ENCODE data around the gene PPARG.
A peak's percentile ranks its signal among the peaks of the same experiment; 100 is the strongest.
"Not testable (repeated sequence)": the region's sequence is repeated elsewhere in the genome, so short reads cannot be mapped to it uniquely, and the experiment has no call there.

The PPARG gene

GRCh38 chr3:12279591-12280326 lies 9.1 kb upstream of the PPARG start:
- no peak for DNase-seq

DNA sequence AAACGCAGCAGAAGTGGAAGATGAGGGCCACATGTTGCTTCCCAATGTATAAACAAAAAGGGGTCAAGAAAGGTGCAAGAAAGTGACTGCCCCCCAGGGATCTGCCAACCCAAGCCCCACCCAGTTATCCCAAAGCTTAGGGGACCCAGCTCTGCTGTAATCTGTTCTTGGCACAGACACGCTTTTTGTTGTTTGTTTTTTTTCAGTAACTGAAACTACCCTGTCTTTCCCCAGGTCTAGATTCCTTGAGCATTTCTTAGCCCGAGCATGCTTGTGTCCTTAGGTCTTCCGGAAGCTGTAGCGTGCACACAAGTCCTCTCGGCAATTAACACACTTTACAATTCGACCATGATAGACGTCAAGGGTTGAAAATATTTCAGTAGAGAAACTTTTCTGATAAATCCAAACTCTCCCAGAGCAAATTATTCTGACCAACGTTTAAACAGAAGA lies 8.5 kb upstream of the PPARG start:
- DNase-seq, result no peak

GRCh38 chr3:12284591-12284990 lies 4.3 kb upstream of the PPARG start:
- DNase-seq, result no peak

GRCh38 chr3:12285003-12285555 lies 3.8 kb upstream of the PPARG start:
- DNase-seq, result no peak

DNA sequence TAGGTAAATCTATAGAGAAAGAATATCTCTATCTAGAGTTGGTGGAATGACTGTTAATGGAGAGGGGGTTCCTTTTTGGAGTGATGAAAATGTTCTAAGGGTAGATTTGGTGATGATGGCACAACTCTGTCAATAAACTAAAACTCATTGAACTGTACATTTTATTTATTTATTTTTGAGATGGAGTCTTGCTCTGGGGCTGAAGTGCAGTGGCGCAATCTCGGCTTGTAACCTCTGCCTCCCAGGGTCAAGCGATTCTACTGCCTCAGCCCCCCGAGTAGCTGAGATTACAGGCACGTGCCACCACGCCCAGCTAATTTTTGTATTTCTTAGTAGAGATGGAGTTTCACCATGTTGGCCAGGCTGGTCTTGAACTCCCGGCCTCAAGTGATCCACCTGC lies 3.1 kb upstream of the PPARG start:
- DNase-seq, result not testable (repeated sequence)

DNA sequence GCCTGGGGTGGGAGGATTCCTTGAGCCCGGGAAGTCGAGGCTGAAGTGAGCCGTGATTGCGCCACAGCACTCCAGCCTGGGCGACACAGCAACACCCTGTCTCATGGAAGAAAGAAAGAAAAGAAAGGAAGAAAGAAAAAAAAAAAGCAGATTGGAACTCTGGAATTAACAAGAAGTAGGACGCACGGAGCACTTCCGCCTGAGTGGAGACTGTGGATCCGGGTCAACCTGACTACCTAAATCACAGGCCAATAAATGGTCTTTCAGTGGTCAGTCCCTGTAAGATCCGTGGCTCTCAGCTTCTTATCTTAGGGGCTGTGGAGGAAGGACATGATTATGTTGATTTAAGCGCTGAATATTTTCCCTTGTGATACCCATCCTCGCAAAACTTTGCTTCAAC lies 2.4 kb upstream of the PPARG start:
- no peak for DNase-seq

GRCh38 chr3:12286927-12287726 lies 1.7 kb upstream of the PPARG start:
- peak in 1 of 2 experiments; percentile 19 for DNase-seq

GRCh38 chr3:12287727-12288181 lies 1.1 kb upstream of the PPARG start:
- peak; percentile 14 to 15 for DNase-seq

GRCh38 chr3:12289524-12289923 lies 654 bp downstream of the PPARG start:
- DNase-seq, result no peak

GRCh38 chr3:12292770-12293169 lies 3.9 kb downstream of the PPARG start:
- DNase-seq, result no peak

DNA sequence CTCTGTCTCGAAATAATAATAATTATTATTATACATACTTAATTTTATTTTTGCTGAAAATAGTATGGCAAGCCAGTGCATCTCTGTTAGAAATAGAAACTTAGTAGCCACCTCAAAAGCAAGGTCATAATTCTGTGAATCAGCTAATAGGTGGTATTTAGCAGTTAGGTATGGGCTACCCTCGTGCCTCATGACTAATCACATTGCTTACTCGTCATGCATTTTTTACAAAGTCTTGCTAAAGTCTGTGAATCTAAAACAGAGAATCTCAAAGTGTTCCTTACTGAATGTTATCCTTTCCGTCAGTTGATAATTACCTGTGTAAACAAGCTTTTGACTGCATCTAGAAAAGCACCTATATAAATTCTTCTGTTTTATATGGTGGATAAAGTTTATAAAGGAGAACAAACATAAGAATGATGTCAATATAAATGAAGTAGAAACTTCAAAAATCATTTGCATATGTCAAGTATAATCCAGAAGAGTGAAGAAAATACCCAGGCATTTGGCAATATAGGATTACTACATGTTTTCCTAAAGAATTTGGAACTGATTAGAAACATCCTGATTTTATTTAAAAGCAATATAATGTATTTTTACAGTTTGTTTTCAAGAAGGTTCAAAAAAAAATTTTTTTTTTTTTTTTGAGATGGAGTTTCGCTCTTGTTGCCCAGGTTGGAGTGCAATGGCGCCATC lies 6.2 kb downstream of the PPARG start:
- no peak for DNase-seq

GRCh38 chr3:12296511-12296910 lies 7.6 kb downstream of the PPARG start:
- no peak for DNase-seq

DNA sequence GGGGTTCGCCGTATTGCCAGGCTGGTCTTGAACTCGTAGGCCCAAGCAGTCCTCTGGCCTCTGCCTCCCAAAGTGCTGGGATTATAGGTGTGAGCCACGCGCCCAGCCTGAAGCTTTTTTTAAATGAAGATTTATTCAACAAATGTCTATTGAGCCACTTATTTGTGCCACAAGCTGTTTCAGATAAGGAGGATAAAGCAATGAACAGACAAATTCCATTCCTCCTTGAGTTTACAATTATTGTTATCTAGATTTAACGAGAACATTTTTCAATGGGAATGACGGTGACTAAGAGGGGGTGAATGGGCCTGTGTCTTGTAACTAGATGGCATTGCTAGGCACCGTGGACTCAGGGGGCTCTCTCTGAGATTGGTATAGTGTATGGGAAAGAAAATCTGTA lies 10.2 kb downstream of the PPARG start:
- DNase-seq, result no peak

DNA sequence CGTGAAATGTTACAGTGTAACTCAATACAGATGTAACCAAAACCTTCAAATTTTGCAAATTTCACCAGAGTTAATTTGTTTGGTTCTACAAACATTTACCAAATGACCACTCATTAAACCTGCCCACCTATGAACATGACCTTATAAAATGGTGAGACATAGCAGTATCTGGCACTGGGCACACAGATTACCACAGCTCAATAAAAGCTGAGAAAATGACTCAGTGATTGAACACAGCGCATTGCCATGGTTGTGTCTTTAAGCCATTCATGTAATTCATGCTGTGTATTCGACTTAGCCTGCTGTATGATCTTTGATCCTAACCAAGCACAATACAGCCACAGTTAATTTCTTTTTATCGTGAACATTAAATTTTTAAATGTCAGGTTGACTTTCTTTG lies 11.3 kb downstream of the PPARG start:
- DNase-seq, result no peak

- no peak for DNase-seq
Measured at GRCh38 chr3:12301031-12301430, 12.2 kb downstream of the PPARG start.

- no peak for DNase-seq
Measured at GRCh38 chr3:12301513-12301912, 12.6 kb downstream of the PPARG start.

DNA sequence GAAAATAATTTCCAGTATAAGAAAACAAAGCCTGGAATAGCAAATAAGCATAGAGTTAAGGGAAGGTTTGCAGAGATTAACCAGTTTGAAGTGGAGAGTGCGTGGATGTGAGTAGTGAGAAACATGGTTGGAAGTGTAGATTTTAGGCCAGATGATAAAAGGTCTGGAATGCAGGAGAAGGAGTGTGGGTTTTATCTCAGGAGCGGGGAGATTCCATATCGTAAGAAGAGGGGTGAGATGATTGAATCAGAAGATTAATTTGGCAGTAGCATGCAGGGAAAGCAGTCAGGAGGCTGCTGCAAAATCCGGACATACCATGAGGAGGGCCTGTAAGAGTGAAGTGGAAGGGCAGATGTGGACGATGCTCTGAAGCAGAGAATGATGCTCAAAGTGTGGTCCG lies 13.7 kb downstream of the PPARG start:
- no peak for DNase-seq

DNA sequence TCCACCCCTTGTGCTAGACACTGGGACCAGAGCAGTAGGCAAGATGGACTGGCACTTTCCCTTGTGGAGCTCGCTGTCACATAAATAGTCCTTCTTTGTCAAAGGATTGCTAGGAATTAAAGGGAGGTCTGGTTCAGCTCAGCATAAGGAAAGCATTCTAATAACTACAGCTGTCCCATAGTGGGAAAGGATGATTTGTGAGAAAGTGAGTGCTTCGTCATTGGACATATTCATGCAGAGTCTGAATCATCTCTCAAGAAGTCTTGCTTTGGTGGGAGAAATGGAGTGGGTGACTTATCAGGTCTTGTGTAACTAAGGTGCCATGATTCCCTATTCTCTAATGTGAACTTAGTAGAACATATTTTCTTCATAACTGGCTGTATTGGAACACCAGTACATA lies 14.7 kb downstream of the PPARG start:
- DNase-seq, result no peak

DNA sequence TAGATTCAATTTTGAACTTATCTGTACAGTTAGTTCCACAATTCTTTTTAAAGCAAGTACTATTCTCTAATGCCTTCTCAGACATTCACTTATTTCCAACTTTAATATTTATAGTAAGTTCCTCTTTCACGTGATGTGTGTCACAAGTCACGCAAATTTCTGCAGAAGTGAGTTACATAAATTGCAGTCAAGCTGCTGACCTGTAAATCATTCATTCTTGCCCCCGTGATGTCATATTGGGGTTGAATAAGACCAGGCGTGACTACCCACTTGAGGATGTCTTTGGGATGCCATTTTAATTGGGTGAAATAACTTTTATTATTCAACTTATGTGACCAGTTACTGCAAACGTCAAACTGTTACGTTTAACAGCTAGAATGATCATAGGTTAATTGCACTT lies 15.1 kb downstream of the PPARG start:
- no peak for DNase-seq

DNA sequence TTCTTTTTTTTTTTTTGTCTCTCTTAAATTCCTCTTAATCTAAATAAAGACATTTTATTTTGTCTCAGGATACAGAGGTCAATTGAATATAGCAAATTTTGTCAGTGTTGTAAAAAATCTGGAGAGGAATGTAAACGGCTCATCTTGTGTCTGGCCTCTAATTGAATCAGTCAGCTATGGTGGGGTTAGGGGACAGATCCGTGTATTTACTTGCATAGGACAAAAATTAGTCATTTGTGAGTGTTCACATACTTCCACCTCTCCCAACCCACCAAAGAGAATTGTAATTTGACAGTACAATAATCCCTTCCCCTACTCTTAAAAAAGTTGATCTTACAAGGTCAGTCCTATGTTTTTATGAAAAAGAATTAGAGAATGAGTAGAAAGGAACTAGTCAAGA lies 18.3 kb downstream of the PPARG start:
- no peak for DNase-seq

- no peak for DNase-seq
Measured at GRCh38 chr3:12308517-12308916, 19.6 kb downstream of the PPARG start.

DNA sequence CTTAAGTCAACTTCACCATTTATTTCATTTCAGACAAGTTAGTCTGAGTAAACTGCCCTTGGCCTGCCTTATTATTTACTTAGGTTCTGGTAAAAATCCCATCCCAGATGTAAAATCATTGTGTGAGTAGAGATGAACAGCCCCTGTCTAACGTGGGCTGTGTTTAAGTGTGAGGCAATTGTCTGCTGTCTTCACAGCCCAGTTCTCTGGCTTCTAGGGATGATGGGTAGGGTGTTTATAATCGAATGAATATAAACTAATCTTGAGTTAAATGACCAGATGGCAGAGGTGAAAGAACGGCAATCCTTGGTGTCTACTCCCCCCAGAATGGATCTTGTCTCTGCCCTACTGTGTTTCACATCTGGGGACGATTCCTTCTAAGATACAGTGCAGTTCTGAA lies 20.8 kb downstream of the PPARG start:
- no peak for DNase-seq

DNA sequence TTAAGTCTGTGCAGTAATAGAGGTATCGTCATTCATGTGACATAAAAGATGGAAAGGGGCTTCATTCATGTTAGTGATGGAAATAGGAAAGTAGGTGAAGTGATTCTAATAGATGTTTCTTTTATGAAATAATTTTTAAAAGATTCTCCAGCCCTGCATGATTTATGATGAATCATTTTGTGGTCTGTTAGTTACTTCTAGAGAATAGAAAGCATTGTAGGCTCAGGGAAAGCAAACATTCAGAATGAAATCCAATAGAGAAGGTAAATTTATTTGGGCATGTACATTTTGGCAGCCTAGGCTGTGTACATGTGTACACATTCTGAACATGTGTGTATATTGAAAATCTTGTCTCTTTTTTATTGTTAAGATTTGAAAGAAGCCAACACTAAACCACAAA lies 23.1 kb downstream of the PPARG start:
- no peak for DNase-seq
